IMR-90 (cell line): ENCODE data around the gene SYP. TPM values are rescaled to one million over a fixed set of nuclear protein-coding genes. Genes with fewer than 3 reads are reported as not detected.

Experiments used
- ATAC-seq: fragments of 200-7000 bp; cut with Tn5 transposase; 2 replicates; pipeline ENCODE4 v1.9.1; 2020; ENCODE audit warnings: low read depth, mild to moderate bottlenecking, moderate library complexity
- BruUV-seq: library from RNA; stranded (reverse); fragments of 400-500 nt; replicated peaks from 2 replicates; lab custom pipeline; 2021; lab: Mats Ljungman, UMichigan
- CTCF ChIA-PET: fragments of 300-600 bp; formaldehyde crosslinking; extraction: SDS; loops from one replicate; lab custom pipeline; 2021; ENCODE audit warnings: antibody characterized with exemption; lab: Yijun Ruan, JAX
- POLR2A ChIA-PET: fragments of 300-600 bp; sonication (Branson Sonifier 250); formaldehyde crosslinking; loops from one replicate; lab custom pipeline; 2022; ENCODE audit warnings: antibody characterized with exemption; ENCODE audit not compliant: unreplicated experiment; lab: Charles Lee
- DNase-seq: peaks from one replicate; pipeline ENCODE4 v3.0.0; 2013
- H2AFZ ChIP-seq: replicated peaks from 2 replicates; pipeline ENCODE3; 2013; ENCODE audit warnings: low read length, mild to moderate bottlenecking; ENCODE audit not compliant: poor library complexity
- H2AK5ac ChIP-seq: 2 replicates; pipeline ENCODE4 v1.6.1; 2013; ENCODE audit warnings: low read depth, low read length, inconsistent platforms
- H2AK9ac ChIP-seq: replicated peaks from 2 replicates; pipeline ENCODE3; 2013; ENCODE audit warnings: mild to moderate bottlenecking, low read depth, low read length, moderate library complexity; ENCODE audit not compliant: poor library complexity
- H2BK120ac ChIP-seq: 2 replicates; pipeline ENCODE4 v1.6.1; 2013; ENCODE audit warnings: low read depth, low read length, inconsistent platforms
- H2BK15ac ChIP-seq: 3 replicates; pipeline ENCODE4 v1.6.1; 2013; ENCODE audit warnings: low read depth, low read length, inconsistent platforms
- H2BK20ac ChIP-seq: 2 replicates; pipeline ENCODE4 v1.6.1; 2013; ENCODE audit warnings: low read depth, mild to moderate bottlenecking, inconsistent platforms, low read length, moderate library complexity
- H2BK5ac ChIP-seq: 2 replicates; pipeline ENCODE4 v1.6.1; 2013; ENCODE audit warnings: mild to moderate bottlenecking, low read depth, low read length, inconsistent platforms; ENCODE audit not compliant: poor library complexity, severe bottlenecking
- H3K14ac ChIP-seq: replicated peaks from 2 replicates; pipeline ENCODE4 v1.6.1; 2013; ENCODE audit warnings: low read depth, low read length, inconsistent platforms
- H3K18ac ChIP-seq: 2 replicates; pipeline ENCODE4 v1.6.1; 2013; ENCODE audit warnings: low read depth, low read length, control low read depth
- H3K23ac ChIP-seq: 2 replicates; pipeline ENCODE4 v1.6.1; 2013; ENCODE audit warnings: low read depth, low read length, inconsistent platforms
- H3K27ac ChIP-seq: 2 replicates; pipeline ENCODE4 v1.5.1; 2013; ENCODE audit warnings: mild to moderate bottlenecking, control low read depth, low read length; ENCODE audit not compliant: insufficient read depth
- H3K27me3 ChIP-seq: 2 replicates; pipeline ENCODE4 v1.6.1; 2013; ENCODE audit warnings: low read length; ENCODE audit not compliant: control insufficient read depth, insufficient read depth
- H3K36me3 ChIP-seq: 2 replicates; pipeline ENCODE4 v1.6.1; 2013; ENCODE audit warnings: low read length, mixed read lengths; ENCODE audit not compliant: control insufficient read depth, insufficient read depth
- H3K4ac ChIP-seq: 2 replicates; pipeline ENCODE4 v1.6.1; 2013; ENCODE audit warnings: low read depth, low read length, inconsistent platforms
- H3K4me1 ChIP-seq: 2 replicates; pipeline ENCODE4 v1.6.1; 2013; ENCODE audit warnings: low read length, mixed read lengths; ENCODE audit not compliant: control insufficient read depth, insufficient read depth
- H3K4me2 ChIP-seq: 2 replicates; pipeline ENCODE4 v1.6.1; 2013; ENCODE audit warnings: low read depth, mild to moderate bottlenecking, control low read depth, low read length, moderate library complexity
- H3K4me3 ChIP-seq: 2 replicates; pipeline ENCODE4 v1.5.1; 2013; ENCODE audit warnings: low read depth, mild to moderate bottlenecking, control low read depth, low read length, moderate library complexity; ENCODE audit not compliant: insufficient read depth
- H3K56ac ChIP-seq: 2 replicates; pipeline ENCODE4 v1.6.1; 2013; ENCODE audit warnings: low read length, inconsistent platforms; ENCODE audit not compliant: insufficient read depth; ENCODE audit errors: extremely low read depth
- H3K79me1 ChIP-seq, 2 experiments: 2 replicates each; pipeline ENCODE4 v1.6.1; 2013; ENCODE audit warnings: low read length in 2 of 2, inconsistent platforms in 1 of 2, low read depth in 1 of 2
- H3K9ac ChIP-seq: 2 replicates; pipeline ENCODE4 v1.6.1; 2013; ENCODE audit warnings: low read depth, low read length, control low read depth
- H3K9me1 ChIP-seq: 2 replicates; pipeline ENCODE4 v1.6.1; 2013; ENCODE audit warnings: low read length, inconsistent platforms; ENCODE audit not compliant: insufficient read depth
- H3K9me3 ChIP-seq: 2 replicates; pipeline ENCODE4 v1.6.1; 2013; ENCODE audit warnings: low read length; ENCODE audit not compliant: control insufficient read depth, insufficient read depth
- H4K20me1 ChIP-seq: 2 replicates; pipeline ENCODE4 v1.6.1; 2013; ENCODE audit warnings: low read length, inconsistent platforms; ENCODE audit not compliant: insufficient read depth
- H4K5ac ChIP-seq: 2 replicates; pipeline ENCODE4 v1.6.1; 2013; ENCODE audit warnings: mild to moderate bottlenecking, low read depth, low read length, control low read depth
- H4K8ac ChIP-seq, 2 experiments: 2 replicates each; pipeline ENCODE4 v1.6.1; 2013; ENCODE audit warnings: low read depth in 2 of 2, low read length in 2 of 2, control low read depth in 1 of 2, inconsistent platforms in 1 of 2
- H4K91ac ChIP-seq: 2 replicates; pipeline ENCODE4 v1.6.1; 2013; ENCODE audit warnings: low read depth, low read length, inconsistent platforms; ENCODE audit not compliant: insufficient read depth
- BHLHE40 ChIP-seq: fragments of 150-350 bp; IDR thresholded peaks from 2 replicates; pipeline ENCODE4 v1.6.1; 2016; ENCODE audit warnings: mild to moderate bottlenecking, low read depth, low read length
- ELK1 ChIP-seq: fragments of 150-350 bp; IDR thresholded peaks from 2 replicates; pipeline ENCODE4 v1.6.1; 2016; ENCODE audit warnings: low read depth, mild to moderate bottlenecking, low read length, moderate library complexity, borderline replicate concordance
- MAFK ChIP-seq: IDR thresholded peaks from 2 replicates; pipeline ENCODE4 v1.6.1; 2012; ENCODE audit warnings: low read depth, low read length, improper control_type of control experiment
- MAZ ChIP-seq: IDR thresholded peaks from 2 replicates; pipeline ENCODE4 v1.6.1; 2012; ENCODE audit warnings: low read depth, mild to moderate bottlenecking, low read length, improper control_type of control experiment, moderate library complexity, borderline replicate concordance
- MXI1 ChIP-seq: IDR thresholded peaks from 2 replicates; pipeline ENCODE4 v1.6.1; 2012; ENCODE audit warnings: low read depth, mild to moderate bottlenecking, low read length, moderate library complexity, borderline replicate concordance
- NFE2L2 ChIP-seq: fragments of 150-350 bp; IDR thresholded peaks from 2 replicates; pipeline ENCODE4 v1.6.1; 2016; ENCODE audit warnings: low read depth, mild to moderate bottlenecking, low read length
- POLR2A ChIP-seq: IDR thresholded peaks from 2 replicates; pipeline ENCODE4 v1.6.1; 2012; ENCODE audit warnings: mild to moderate bottlenecking, low read depth, low read length
- RFX5 ChIP-seq: IDR thresholded peaks from 2 replicates; pipeline ENCODE4 v1.8.0; 2012; ENCODE audit warnings: low read depth, mild to moderate bottlenecking, low read length, moderate library complexity
- USF2 ChIP-seq: fragments of 150-350 bp; IDR thresholded peaks from 2 replicates; pipeline ENCODE4 v1.6.1; 2017; ENCODE audit warnings: mild to moderate bottlenecking, antibody characterized with exemption, low read length, low read depth
- WGBS, 2 experiments: methylation state at CpG; one replicate each; pipeline versions ENCODE4 v1.1.5 to v1.1.7; 2013; ENCODE audit warnings: missing lambda C conversion rate in 2 of 2; ENCODE audit not compliant: insufficient read length in 1 of 2; ENCODE audit errors: extremely low coverage in 2 of 2; 5-methylcytosine and 5-hydroxymethylcytosine counted together
- dilution Hi-C: fragments of 300-500 bp; cut with HindIII; formaldehyde crosslinking; loops from one replicate; pipeline ENCODE4 v1.14.3; 2018; ENCODE audit warnings: low sequenced_read_pairs; ENCODE audit not compliant: unreplicated experiment
- in situ Hi-C: fragments of 300-500 bp; cut with MboI; formaldehyde crosslinking; loops from 3 replicates; pipeline ENCODE4 v1.14.3; 2019; ENCODE audit warnings: low sequenced_read_pairs, inconsistent platforms, mixed read lengths
- intact Hi-C: fragments of 100-400 bp; cut with micrococcal nuclease; formaldehyde crosslinking; loops from 2 replicates; pipeline ENCODE4 v1.10.0; 2022
- polyA plus RNA-seq, 3 experiments: library from polyadenylated mRNA; depleted of rRNA; stranded (reverse); fragments of >200 nt; gene quantifications; 2 replicates each; pipeline ENCODE4 v1.2.3, GENCODE V29; 2012; ENCODE audit warnings: low replicate concordance in 1 of 3
- total RNA-seq: library from RNA; depleted of rRNA; stranded (reverse); fragments of >200 nt; gene quantifications from 2 replicates; pipeline ENCODE4 v1.2.3, GENCODE V29; 2012

SYP gene
- total and polyA plus RNA-seq, 2 of the 4 experiments (the other 2 are of a cell fraction) = under 0.01 to 0.05 TPM

DNA sequence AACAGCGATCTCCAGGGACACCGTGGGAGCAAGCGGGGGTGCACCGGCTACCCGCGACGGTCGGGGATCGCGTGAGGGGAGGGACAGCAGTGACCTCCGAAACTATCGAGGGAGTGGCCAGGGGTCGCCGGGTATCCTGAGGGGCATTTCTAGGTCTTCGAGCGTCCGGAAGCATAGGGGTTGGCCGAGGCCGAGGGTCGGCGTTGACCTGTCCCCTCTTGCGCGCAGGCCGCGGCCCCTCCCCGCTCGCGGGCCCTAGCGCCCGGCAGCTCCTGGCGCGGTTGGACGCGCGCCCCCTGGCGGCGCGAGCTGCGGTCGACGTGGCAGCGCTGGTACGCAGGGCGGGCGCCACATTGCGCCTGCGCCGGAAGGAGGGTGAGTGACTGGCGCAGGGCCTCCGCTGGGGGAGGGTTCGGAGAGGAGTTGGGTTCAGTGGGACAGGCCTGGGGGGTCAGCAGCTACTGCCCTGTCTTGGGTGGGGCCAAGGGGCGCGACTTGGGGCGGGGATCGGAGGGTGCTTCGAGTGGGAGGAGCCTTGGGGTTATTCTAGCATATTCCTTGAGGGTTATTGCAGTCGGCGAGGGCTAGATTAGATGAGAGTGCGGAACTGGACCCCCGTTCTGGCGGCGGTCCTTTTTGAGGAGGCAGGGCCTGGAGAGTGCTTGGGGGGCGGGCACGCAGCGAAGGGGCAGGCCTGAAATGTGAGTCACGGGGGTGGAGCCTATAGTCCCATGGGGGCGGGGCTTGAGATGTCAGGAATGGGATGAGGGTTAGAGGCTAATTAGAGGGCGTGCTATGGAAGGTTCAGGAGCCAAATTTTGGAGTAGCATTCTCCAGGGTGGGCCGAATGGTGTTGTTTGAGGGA lies 36.2 kb downstream of the SYP start (continued):
- no peak for TF ChIP-seq USF2
- no peak for TF ChIP-seq NFE2L2
- TF ChIP-seq MAFK = no peak
- TF ChIP-seq POLR2A = no peak

- Histone ChIP-seq H2BK5ac (peak within 1 kb of the TSS; percentile 73), H3K9me3 (no peaks in the 10 kb centered on the region), H4K8ac (peak within 1 kb of the TSS; percentile 86 to 97), H3K9me1 (no peaks in the 10 kb centered on the region), H2BK120ac (peak within 1 kb of the TSS; percentile 40; the same call in 1 of the 2 replicates), H2AK5ac (peak within 1 kb of the TSS; percentile 28; the same call in 1 of the 2 replicates), H2AK9ac (peak within 1 kb of the TSS; percentile 94), H3K18ac (peak within 1 kb of the TSS; percentile 60; the same call in 1 of the 2 replicates), H4K20me1 (no peaks in the 10 kb centered on the region), H3K56ac (no peak within 1 kb of the TSS), H3K4me2 (peak within 1 kb of the TSS; percentile 84), H2AFZ (peak within 1 kb of the TSS; percentile 91), H3K4me3 (peak within 1 kb of the TSS; percentile 46), H2BK15ac (no peak within 1 kb of the TSS), H3K23ac (no peak within 1 kb of the TSS), H3K9ac (peak within 1 kb of the TSS; percentile 75), H2BK20ac (no peak within 1 kb of the TSS), H3K36me3 (no peaks in the 10 kb centered on the region), H3K27ac (peak within 1 kb of the TSS; percentile 84), H3K27me3 (no peaks in the 10 kb centered on the region; the same call in 1 of the 2 replicates), H3K14ac (no peak within 1 kb of the TSS), H3K4ac (peak within 1 kb of the TSS; percentile 65), H4K91ac (peak within 1 kb of the TSS; percentile 62; the same call in 1 of the 2 replicates), H3K79me1 (no peaks in the 10 kb centered on the region), H3K4me1 (peaks cover 7% of the 10 kb centered on the region), H4K5ac (peak within 1 kb of the TSS; percentile 95)
- in situ Hi-C loops (no loop called here), intact Hi-C loops (loop anchor here (10.0 kb wide), 1 partner anchor 88 kb away; the partner anchor contains the start of genes PRAF2 and WDR45), dilution Hi-C loops (no loop called here)
- DNase-seq = no peak
- WGBS, 2 experiments = no CpG with 5 or more reads among the region's 28 CpGs
- CTCF ChIA-PET = no interaction called here
- ATAC-seq = no peak
- no TSS peak for BruUV-seq
- POLR2A ChIA-PET = no interaction called here
- no peak for TF ChIP-seq BHLHE40
- TF ChIP-seq NFE2L2 = no peak
- no peak for TF ChIP-seq MXI1
- no peak for TF ChIP-seq MAZ
- no peak for TF ChIP-seq POLR2A
- no peak for TF ChIP-seq RFX5
- TF ChIP-seq MAFK = no peak
- no peak for TF ChIP-seq ELK1
- TF ChIP-seq USF2 = no peak
Measured at GRCh38 chrX:49162620-49163019, 37.4 kb downstream of the SYP start, which contains the start of gene MAGIX. TSS of gene MAGIX (plus strand) at chrX:49162758. CDS start at chrX:49162890, 132 bp downstream.
